GM21360 (cell line): ENCODE data around the gene SMARCAL1.

Experiments used
- ATAC-seq: cut with Tn5 transposase; IDR thresholded peaks from one replicate; pipeline ENCODE4 v1.9.1; 2021; ENCODE audit warnings: mild to moderate bottlenecking, moderate library complexity; ENCODE audit not compliant: unreplicated experiment

SMARCAL1 gene

GRCh38 chr2:216473187-216473586, 60.9 kb downstream of the SMARCAL1 start:
- ATAC-seq: no peak

DNA sequence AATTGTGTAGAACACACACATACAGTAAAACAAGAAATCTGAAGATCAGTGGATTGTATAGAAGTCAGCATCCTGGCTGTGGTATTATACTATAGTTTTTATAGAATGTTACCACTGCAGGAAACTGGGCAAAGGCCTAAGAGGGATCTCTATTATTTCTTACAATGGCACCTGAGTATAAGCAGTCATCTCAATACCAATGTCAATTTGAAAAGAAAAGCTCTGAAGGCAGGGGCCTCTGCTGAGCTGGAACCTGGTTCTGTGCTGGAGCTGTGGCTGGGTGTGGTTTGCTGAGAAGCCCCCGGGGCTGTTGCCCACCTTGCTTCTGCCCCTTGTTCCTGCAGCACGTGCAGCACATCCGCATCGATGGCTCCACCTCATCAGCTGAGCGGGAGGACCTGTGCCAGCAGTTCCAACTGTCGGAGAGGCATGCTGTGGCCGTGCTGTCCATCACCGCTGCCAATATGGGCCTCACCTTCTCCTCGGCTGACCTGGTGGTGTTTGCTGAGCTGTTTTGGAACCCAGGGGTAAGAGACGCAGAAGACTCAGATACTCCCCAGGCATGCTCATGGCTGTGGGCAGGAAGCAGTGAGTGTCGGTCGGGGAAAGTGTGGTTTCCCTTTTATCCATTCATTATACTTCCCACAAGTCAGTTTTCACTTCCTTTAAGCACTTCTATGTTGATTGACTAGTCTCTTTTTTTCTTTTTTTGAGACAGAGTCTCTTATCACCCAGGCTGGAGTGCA, 62.8 kb downstream of the SMARCAL1 start:
- ATAC-seq: peak; percentile 65

GRCh38 chr2:216475767-216476166, 63.5 kb downstream of the SMARCAL1 start:
- ATAC-seq: no peak

GRCh38 chr2:216477283-216478035, 65.2 kb downstream of the SMARCAL1 start:
- ATAC-seq: no peak

GRCh38 chr2:216478151-216478550, 65.9 kb downstream of the SMARCAL1 start:
- ATAC-seq: no peak

DNA sequence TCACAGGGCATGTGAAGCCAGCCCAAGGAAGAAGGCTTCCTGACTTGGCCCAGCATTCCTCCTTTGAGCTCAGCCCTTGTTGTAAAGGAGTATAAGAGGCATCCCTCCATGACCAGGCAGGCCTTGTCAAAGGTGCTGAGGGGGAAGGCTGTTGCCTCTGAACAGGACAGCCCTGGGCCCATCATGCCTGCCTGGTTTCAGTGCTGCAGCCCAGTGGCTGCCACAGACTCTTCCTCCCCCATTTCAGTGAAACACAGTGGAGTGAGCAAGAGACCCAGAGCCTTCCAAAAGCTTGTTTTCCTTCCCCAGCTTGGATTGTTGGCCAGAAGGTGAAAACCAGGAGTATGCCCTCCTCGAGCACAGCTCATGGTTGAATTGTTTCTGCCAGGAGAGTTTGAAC, 66.5 kb downstream of the SMARCAL1 start:
- no peak for ATAC-seq

DNA sequence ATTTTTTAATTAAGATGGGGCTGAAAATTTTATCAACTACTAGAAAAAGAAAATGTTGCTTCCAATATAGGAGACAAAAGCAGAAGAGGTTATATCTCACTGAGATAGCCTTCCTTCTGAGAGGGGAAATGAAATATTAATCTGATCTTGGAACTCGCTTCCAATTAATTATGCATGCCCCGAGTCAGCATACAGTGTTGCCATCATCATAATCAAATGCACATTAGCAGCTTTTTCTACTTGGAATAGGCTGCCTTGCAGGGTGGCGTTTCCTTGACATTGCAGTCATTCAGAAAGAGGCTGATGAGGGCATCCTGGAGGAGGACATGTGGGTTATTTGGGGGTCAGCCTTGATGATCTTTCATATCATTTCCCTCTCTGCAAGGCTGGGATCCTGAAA, 67.9 kb downstream of the SMARCAL1 start:
- ATAC-seq: no peak

GRCh38 chr2:216482640-216483039, 70.4 kb downstream of the SMARCAL1 start:
- no peak for ATAC-seq

DNA sequence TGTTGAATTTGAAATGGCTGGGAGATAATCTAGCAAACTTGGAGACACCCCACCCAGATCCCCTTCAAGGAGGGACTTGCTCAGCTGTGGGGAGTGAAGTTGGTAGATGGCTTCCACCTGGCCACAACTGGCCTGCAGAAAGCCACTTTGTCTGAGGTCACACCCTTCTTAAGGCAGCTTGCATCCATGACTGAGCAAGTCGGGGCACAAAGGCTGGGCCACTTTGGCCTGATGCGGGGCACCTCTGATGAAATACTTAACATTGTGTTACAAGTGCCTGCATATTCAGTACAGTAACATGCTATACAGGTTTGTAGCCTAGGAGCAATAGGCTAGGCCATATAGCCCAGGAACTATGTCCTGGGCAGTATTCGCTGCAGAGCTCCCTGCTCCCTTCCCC, 73.0 kb downstream of the SMARCAL1 start:
- no peak for ATAC-seq

- ATAC-seq: no peak
Observed at GRCh38 chr2:216485745-216486144, 73.5 kb downstream of the SMARCAL1 start.

DNA sequence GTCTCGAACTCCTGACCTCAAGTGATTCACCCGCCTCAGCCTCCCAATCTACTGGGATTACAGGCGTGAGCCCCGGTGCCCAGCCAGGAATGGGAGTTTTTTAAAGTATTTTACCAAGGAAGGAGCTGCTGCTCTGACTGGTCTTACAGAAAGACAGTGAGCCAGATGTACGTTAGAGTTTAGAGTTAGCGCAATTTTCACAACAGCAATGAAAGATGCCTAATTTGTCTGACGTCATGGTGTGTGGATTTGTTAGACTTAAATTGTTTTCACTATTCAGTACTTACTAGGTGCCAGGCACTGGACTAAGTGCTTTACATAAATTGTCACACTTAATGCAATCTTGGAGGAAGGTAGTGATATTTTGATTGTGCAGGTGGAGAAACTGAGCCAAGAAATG, 74.0 kb downstream of the SMARCAL1 start:
- no peak for ATAC-seq

GRCh38 chr2:216486708-216487107, 74.4 kb downstream of the SMARCAL1 start:
- no peak for ATAC-seq

GRCh38 chr2:216490061-216490460, 77.8 kb downstream of the SMARCAL1 start:
- ATAC-seq: no peak

DNA sequence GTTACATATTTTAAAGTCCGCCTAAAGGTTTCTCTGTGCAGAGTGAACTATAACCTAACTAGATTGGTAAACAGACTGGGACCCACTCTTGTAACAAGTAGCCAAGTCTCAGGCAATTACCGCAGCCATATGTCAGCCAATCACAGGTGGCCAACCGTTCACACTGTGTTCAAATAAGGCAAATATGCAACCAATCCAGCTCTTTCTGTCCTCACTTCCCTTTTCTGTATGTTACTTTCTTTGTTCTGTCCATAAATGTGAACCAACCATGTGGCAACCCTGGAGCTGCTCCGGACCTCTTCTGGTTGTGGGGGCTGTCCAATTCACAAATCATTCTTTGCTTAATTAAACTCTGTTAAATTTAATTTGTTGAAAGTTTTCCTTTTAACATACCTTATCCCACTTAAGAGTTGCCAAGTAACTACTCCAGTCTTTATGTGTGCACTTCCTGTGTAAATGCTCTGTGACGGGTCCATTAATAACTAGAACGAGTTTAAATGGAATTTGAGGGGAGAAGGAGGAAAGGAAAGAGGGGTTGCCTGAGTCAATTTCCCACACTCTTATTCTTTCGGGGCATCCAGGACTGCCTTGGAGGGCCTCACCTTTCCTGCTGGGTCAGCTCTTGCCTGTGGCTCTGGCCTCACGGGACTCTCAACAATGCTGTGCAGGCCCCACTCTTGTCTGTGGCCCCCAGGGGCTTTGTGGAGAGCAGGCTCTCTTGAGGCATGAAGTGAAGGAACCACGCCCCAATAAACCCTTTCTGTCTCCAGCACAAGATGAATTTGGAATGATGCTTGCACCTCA, 79.7 kb downstream of the SMARCAL1 start:
- peak; percentile 71 for ATAC-seq

DNA sequence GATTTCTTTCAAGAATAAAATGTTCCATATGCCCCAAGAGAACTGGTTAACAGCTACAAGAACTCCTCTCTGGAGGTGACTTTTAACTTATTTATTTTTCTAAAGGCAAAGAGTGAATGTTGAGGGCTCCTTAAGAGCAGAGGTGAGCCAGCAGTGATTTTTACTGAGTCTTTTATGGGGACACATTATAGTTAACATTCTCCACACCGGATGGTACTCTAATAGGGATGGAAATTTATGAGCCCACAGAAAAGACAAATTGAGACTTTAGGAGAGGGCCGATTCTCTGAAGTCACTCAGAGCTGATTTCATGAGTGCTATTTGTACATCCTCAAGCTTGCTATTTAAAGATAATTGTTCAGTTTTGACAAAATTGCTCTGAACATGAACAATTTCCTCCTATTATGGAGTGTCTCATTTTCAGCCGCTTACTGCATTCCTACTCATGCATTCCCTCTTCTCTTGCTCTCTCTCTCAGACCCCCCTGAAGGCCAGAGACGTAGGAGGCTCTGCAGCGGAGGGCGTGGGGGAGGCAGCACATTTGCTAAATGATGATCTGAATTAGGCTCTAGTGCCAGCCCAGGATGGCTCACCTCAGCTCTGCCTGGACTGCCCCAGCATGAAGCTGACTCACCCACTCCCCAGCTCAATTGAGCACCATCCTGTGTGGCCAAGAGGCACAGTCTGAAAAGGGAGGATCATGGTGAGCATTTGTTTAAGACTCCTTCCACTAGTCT, 80.5 kb downstream of the SMARCAL1 start:
- no peak for ATAC-seq

- no peak for ATAC-seq
Observed at GRCh38 chr2:216493334-216493685, 81.0 kb downstream of the SMARCAL1 start.

DNA sequence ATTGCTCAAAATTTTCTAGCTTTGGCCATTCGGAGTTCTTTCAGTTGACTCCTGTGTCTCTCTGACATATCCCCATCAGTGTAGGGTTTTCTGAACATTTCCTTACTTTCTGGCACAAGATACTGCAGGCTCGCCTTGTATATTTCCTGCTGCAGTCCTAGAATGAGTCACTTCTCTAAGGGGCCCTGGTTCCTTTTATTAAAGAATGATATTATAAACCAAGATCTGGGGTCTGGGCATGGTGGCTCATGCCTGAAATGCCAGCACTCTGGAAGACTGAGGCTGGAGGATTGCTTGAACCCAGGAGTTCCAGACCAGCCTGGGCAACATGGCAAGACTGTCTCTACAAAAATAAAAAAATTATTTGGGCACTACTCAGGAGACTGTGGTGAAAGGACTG, 83.4 kb downstream of the SMARCAL1 start:
- no peak for ATAC-seq

DNA sequence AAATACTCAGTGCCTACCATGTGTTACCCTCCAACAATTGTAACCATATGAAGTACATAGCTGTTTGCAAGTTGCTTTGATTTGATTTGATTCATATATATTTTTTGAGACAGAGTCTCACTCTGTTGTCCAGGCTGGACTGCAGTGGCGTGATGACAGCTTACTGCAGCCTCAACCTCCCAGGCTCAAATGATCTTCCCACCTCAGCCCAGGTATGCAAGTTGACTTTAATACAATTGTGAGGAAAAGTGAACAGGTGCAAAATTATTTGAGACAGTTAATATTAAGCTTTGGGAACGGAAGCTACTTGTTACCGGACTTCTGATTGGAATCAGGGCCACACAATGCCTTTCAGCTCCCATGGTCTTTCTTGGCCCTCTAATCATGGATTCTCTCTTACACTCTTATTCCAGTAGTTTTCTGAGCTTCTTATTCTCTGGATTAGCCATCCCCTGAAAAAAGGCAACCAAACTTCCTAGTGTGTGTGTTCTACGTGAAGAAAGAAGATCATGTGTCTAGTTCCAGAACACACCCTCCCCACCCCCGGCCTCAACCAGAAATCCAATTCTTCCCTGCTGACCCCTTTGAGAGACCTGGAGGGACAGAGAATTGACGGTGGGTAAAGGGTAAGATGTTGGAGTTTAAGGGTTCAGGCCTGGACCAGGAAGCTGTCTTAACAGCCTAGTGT, 85.2 kb downstream of the SMARCAL1 start:
- ATAC-seq: no peak

DNA sequence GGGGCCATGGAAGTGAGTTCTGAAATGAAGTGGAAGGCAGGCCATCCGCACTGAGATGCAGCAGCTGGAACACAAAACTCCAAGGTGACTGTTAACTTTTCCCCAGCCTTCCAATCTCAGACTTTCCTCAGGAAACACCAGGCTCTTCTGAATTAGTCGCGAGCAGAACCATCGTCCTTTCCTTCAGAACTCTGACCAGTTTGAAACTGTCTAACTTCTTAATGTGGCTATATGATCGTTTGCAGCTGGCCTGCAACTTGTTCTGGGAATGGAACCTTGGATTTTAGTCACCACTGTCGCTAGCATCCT, 85.7 kb downstream of the SMARCAL1 start:
- ATAC-seq: no peak
